Amygdala (tissue), 56 donors: ENCODE data around the gene ERV3-1.
"Not testable (repeated sequence)": the region's sequence is repeated elsewhere in the genome, so short reads cannot be mapped to it uniquely, and the experiment has no call there.

Experiments
- DNase-seq, 56 donors: peaks; one replicate each; lab custom pipeline; 2025; lab: John Stamatoyannopoulos, UW

Gene ERV3-1, protein sequence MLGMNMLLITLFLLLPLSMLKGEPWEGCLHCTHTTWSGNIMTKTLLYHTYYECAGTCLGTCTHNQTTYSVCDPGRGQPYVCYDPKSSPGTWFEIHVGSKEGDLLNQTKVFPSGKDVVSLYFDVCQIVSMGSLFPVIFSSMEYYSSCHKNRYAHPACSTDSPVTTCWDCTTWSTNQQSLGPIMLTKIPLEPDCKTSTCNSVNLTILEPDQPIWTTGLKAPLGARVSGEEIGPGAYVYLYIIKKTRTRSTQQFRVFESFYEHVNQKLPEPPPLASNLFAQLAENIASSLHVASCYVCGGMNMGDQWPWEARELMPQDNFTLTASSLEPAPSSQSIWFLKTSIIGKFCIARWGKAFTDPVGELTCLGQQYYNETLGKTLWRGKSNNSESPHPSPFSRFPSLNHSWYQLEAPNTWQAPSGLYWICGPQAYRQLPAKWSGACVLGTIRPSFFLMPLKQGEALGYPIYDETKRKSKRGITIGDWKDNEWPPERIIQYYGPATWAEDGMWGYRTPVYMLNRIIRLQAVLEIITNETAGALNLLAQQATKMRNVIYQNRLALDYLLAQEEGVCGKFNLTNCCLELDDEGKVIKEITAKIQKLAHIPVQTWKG

DNA sequence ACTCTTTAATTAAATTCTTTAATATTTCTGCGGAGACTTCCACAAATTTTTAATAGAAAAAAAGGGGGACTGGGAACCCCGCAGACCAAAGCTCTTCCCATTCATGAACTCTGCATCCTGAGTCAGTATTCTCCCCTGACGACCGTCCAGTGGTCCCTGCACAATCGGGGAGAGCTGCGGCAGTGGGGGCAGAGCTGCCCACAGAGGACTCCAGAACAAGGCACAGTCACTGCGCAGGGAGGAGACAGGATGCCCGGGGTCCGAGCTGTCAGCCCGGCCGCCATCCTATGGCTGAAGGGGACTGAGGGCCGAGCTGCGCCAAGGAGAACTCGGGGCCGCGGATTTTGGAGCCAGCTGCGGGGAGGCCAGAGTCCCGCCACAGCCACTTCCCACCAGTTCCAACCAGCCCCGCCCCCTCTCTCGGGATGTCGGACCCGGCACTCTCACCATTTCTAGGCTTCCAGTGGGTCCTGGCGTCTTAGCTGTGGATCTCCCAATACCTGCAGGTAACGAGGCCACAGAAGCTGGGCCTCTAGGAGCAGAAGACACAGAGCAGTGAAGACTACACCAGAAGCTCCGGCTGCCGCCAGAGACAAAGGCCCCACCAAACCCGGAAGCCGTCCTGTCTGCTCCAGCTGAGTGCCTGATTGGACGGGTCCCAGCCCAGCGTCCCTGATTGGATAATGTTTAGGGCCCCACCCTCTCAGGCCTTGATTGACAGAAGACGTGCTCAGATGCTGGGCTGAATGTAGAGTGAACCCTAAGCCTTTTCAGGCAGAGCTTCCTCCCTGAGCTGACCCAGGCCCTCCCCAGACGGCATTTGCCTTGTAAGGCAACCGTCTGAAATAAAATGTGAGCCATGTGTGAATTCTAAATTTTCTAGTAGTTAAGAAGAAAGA lies at the start of gene ERV3-1:
Gene ERV3-1 (minus strand): TSS at position 594 of the 899 bp plus-strand sequence. CDS start 13,661 bp downstream, outside the sequence.
- peak; percentile 66 to 99 (median 95) for DNase-seq

GRCh38 chr7:65055786-65056185 lies 49.3 kb upstream of the ERV3-1 start:
- DNase-seq = not testable (repeated sequence)

GRCh38 chr7:65054466-65054994 lies 48.0 kb upstream of the ERV3-1 start:
- not testable (repeated sequence) for DNase-seq

GRCh38 chr7:65051654-65052053 lies 45.2 kb upstream of the ERV3-1 start:
- DNase-seq = not testable (repeated sequence)

DNA sequence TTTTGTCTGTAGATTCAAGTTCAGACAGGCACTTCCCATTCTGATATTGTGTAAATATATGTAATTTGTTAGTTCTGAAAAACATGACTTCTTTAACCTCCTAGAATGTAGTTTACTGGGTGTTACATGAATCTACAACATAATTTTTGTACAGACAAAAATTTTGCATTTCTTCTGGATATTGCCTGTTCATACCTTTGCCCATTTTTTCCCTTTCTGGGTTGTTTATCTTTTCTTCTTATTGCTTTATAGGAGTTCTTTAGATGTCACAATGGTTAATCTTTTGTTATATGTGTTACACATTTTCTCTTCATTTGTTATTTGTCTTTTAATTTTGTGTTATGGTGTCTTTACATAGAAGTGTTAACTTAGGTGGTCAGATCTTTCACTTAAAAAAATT lies 44.7 kb upstream of the ERV3-1 start:
- not testable (repeated sequence) for DNase-seq

- DNase-seq = not testable (repeated sequence)
Measured at GRCh38 chr7:65046329-65046728, 39.8 kb upstream of the ERV3-1 start.

- not testable (repeated sequence) for DNase-seq
Measured at GRCh38 chr7:65045589-65045988, 39.1 kb upstream of the ERV3-1 start.

GRCh38 chr7:65038767-65039166 lies 32.3 kb upstream of the ERV3-1 start:
- DNase-seq = peak in 29 of 56 donors; percentile 1 to 47 (median 15)

DNA sequence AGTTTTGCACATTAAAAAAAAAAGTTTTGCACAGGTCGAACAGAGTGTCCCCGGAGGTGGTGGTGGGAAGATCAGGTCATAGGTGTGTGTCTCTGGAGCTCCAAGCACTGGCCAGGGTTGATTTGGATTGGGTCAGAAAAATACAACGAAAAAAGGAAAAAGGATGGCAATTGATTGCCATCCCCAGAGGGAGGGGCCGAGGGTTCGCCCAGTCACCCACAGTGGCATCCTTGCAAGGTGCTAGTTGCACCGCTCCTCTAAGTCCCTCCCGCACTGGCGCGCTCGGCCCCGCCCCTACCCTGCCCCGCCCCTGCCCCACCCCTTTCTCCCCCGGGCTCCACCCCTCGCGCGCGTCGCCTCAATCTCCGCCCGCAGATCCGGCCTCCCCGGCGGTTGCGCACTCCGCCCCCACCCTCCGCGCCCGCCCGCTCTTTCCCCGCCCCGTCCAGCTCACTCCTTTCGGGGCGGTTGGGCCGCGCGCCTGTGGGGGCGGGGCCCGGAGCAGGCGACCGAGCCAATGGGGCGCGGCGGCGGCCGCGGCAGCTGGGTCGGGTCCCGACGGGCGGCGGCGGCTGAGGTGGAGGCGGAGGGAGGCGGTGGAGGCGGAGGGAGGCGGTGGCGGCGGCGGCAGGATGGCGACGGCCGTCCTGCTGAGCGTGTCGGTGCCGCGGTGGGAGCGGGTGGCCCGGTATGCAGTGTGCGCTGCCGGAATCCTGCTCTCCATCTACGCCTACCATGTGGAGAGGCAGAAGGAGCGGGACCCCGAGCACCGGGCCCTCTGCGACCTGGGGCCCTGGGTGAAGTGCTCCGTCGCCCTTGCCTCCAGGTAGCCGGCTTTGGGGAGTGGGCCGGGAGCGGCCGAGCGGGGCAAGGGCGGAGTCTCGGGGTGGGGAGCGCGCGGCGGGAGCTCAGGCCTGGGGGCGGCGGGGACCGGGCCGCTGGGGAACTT lies 31.5 kb upstream of the ERV3-1 start:
- peak; percentile 27 to 97 (median 88) for DNase-seq

- peak in 13 of 56 donors; percentile 0 to 47 (median 3) for DNase-seq
Measured at GRCh38 chr7:65036526-65036925, 30.0 kb upstream of the ERV3-1 start.

- not testable (repeated sequence) for DNase-seq
Measured at GRCh38 chr7:65035469-65035868, 29.0 kb upstream of the ERV3-1 start.

DNA sequence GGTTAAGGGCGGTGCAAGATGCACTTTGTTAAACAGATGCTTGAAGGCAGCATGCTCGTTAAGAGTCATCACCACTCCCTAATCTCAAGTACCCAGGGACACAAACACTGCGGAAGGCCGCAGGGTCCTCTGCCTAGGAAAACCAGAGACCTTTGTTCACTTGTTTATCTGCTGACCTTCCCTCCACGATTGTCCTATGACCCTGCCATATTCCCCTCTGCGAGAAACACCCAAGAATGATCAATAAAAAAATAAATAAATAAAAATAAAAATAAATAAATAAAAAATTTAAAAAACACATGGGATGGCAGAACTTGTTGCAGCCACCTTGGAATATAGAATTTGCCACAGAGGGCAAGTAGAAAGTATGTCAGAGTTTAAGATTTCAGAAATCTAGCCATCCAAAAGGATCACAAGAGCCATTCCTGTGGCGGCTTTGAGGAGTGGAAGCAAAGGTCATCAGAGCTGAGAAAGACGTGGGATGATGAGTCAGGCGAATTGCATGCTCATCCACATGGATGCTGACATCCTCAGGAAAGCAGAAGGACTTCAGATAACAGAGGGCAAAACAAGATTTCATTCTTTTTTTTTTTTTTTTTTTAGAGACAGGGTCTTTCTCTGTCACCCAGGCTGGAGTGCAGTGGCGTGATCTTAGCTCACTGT lies 27.8 kb upstream of the ERV3-1 start:
- not testable (repeated sequence) for DNase-seq

- not testable (repeated sequence) for DNase-seq
Measured at GRCh38 chr7:65033391-65033790, 26.9 kb upstream of the ERV3-1 start.

DNA sequence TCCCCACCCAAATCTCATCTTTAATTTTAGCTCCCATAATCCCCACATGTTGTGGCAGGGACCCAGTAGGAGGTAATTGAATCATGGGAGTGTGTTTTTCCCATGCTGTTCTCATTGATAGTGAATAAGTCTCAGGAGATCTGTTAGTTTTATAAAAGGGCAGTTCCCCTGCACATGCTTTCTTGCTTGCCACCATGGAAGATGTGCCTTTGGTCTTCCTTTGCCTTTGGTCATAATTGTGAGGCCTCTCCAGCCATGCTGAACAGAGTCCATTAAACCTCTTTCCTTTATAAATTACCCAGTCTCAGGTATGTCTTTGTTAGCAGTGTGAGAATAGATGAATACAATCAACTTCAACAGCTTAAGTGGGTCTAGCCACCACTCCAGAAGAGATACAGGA lies 18.5 kb upstream of the ERV3-1 start:
- DNase-seq = not testable (repeated sequence)

DNA sequence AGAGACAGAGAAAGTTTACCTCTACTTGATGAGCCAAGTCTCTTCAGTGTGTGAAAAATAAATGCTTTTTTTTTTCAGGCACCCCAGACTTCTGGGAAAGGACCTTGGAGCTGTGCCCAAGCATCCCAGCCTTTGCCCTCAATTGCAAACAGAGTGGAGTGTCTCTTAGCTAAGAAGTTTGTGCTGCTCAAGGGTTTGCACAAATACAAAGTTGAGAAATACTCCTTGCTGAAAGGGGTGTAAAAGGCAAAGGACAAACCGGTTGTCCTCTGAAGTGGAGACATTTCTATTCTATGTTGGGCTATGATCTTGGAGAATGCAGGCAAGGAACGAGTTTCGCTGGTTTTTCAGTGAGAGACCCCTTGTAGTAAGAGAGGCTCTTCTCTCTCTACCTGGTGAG lies 14.5 kb upstream of the ERV3-1 start:
- DNase-seq = peak in 2 of 56 donors; percentile 0 to 6

GRCh38 chr7:65009881-65010280 lies 3.4 kb upstream of the ERV3-1 start:
- DNase-seq = not testable (repeated sequence)

- not testable (repeated sequence) for DNase-seq
Measured at GRCh38 chr7:65009394-65009793, 2.9 kb upstream of the ERV3-1 start.

GRCh38 chr7:65007036-65007435 lies 549 bp upstream of the ERV3-1 start:
- peak in 2 of 56 donors; percentile 11 to 26 for DNase-seq

DNA sequence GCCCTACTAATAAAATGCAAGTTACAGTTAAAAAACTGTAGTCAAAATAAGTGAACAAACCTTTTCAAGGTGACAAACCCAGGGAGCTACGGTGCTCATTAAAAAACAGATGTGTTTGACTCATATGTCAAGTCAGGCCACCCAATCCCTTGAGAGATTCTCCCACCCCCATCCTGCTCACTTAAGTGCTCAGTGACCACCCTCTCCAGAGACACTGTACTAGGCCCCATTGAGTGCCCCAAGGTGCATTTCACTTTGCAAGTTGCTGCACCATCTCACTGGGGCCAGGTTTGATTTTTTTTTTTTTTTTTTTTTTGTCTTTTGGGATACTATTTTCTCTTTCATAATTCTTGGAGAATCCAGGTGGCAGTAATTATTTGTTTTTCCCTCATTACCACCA lies 1.9 kb downstream of the ERV3-1 start:
- DNase-seq = no peak
